Astrocyte (in vitro differentiated cells and primary cell): ENCODE measurements around the gene JOSD1.

Experiments used
- EZH2 ChIP-seq: IDR thresholded peaks from 2 replicates; pipeline ENCODE4 v1.6.1; 2012; ENCODE audit warnings: mild to moderate bottlenecking, low read length, inconsistent platforms; ENCODE audit not compliant: insufficient read depth
- TF ChIP-seq, protein P1 (sequence below): IDR thresholded peaks from 2 replicates; pipeline ENCODE4 v1.5.1; 2011; ENCODE audit warnings: low read depth, mild to moderate bottlenecking, inconsistent platforms, low read length, moderate library complexity; ENCODE audit not compliant: insufficient read depth

- TF ChIP-seq, protein P1, sequence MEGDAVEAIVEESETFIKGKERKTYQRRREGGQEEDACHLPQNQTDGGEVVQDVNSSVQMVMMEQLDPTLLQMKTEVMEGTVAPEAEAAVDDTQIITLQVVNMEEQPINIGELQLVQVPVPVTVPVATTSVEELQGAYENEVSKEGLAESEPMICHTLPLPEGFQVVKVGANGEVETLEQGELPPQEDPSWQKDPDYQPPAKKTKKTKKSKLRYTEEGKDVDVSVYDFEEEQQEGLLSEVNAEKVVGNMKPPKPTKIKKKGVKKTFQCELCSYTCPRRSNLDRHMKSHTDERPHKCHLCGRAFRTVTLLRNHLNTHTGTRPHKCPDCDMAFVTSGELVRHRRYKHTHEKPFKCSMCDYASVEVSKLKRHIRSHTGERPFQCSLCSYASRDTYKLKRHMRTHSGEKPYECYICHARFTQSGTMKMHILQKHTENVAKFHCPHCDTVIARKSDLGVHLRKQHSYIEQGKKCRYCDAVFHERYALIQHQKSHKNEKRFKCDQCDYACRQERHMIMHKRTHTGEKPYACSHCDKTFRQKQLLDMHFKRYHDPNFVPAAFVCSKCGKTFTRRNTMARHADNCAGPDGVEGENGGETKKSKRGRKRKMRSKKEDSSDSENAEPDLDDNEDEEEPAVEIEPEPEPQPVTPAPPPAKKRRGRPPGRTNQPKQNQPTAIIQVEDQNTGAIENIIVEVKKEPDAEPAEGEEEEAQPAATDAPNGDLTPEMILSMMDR, result no peak
- no peak for TF ChIP-seq EZH2
Observed at GRCh38 chr22:38685761-38686160, 15.0 kb downstream of the JOSD1 start.
